Measurements from ENCODE around the gene BEST3.
A peak's percentile ranks its signal among the peaks of the same experiment; 100 is the strongest.

BEST3 gene

DNA sequence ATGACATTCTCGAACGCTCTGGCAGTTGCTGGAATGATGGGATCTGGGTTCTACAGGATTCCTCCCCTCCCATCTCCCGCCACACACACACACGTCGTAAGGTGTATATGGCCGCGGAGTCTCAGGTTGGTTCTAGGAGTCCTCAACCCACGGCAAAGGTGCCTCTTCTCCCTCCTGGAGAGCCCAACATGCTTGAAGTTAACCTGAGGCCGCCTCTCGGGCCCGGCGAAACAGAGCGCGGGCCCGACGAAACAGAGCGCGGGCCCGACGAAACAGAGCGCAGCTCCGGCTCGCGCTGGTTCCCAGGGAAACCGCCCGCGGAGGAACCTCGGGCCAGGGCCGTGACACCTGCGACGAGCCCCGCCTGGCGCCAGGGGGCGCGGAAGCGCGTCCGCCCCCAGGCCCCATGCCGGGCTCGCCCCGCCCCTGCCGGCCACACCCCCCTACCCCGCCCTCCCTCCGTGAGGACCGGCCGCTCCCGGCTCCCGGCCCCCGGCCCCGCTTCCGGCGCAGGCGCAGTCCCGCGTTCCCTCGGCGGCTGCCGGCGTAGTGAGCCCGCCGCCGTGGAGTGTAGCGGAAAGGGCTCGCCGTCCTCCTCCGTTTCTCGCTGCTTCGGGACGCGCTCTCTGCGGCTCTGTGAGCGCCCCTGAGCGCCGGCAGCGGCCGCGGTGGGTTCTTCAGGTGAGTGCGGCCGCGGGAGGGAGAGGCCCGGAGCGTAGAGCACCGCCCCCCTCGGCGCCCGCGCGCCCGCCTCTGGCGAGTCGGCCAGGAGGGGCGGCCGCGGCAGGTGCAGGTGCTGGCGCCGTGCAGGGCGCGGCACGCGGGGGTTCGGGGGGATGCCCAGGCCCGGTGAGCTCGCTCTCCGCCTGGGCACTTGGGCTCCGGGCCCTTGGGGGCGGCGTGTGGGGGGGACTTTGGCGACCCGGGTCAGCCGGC is 39.5 kb upstream of the BEST3 start, which contains the start of gene RAB3IP:
TSS of gene RAB3IP (plus strand) at position 510 of the 936 bp plus-strand sequence. CDS start 16,549 bp downstream, outside the sequence.
- peak within 1 kb of the TSS; percentile 85 to 89 for H3K4me3 ChIP-seq (ENCODE audit: low read length in 2 of 2)
- H3K9me3 ChIP-seq (replicated peaks in 1 of 2; ENCODE audit: control insufficient read depth in 2 of 2, insufficient read depth in 1 of 2, low read depth in 1 of 2, low read length in 2 of 2), result no peaks in the 10 kb centered on the region
- no peaks in the 10 kb centered on the region for H3K79me1 ChIP-seq (ENCODE audit: low read depth, low read length)
- no peak within 1 kb of the TSS for H2AK5ac ChIP-seq (ENCODE audit: low read depth, low read length)
- H3K4me1 ChIP-seq (ENCODE audit: control insufficient read depth in 2 of 2, insufficient read depth in 1 of 2, low read depth in 1 of 2, low read length in 2 of 2), result peaks cover 2 to 7% of the 10 kb centered on the region in 2 donors
- peak within 1 kb of the TSS; percentile 99 for H3K23ac ChIP-seq (ENCODE audit: low read depth, low read length, poor library complexity)
- H3K27ac ChIP-seq (replicated peaks; ENCODE audit: low read length), result peak within 1 kb of the TSS; percentile 91
- no peak within 1 kb of the TSS for H4K91ac ChIP-seq (ENCODE audit: low read depth, low read length, poor library complexity)
- H2AFZ ChIP-seq (ENCODE audit: low read length), result peak within 1 kb of the TSS; percentile 97
- H4K8ac ChIP-seq (ENCODE audit: low read depth, low read length), result no peak within 1 kb of the TSS
- no CpG with 5 or more reads among the region's 110 CpGs for WGBS, 2 donors (ENCODE audit: extremely low coverage in 2 of 2, insufficient read length in 2 of 2, insufficient replicate concordance in 1 of 2)
- H2BK120ac ChIP-seq (ENCODE audit: low read depth, low read length), result no peak within 1 kb of the TSS
- no peak within 1 kb of the TSS for H3K4ac ChIP-seq (ENCODE audit: low read length)
- H3K9ac ChIP-seq (ENCODE audit: low read depth, low read length, poor library complexity), result peak within 1 kb of the TSS; percentile 90
- peak within 1 kb of the TSS; percentile 84 for H2BK12ac ChIP-seq (ENCODE audit: low read length)
- H3K4me2 ChIP-seq (ENCODE audit: insufficient read depth, low read length, poor library complexity, severe bottlenecking), result peak within 1 kb of the TSS; percentile 81
- peaks cover 0 to 35% (median 3%) of the 10 kb centered on the region in 3 experiments for H3K27me3 ChIP-seq (ENCODE audit: control insufficient read depth in 3 of 3, insufficient read depth in 3 of 3, low read depth in 1 of 3, low read length in 3 of 3)
- H3K14ac ChIP-seq (ENCODE audit: low read length), result no peak within 1 kb of the TSS
- H2BK15ac ChIP-seq (ENCODE audit: low read length), result peak within 1 kb of the TSS; percentile 89
- peak; percentile 91 for DNase-seq (ENCODE audit: low spot score)
- H3K18ac ChIP-seq (ENCODE audit: low read length), result peak within 1 kb of the TSS; percentile 97
- H3K36me3 ChIP-seq (replicated peaks in 1 of 2; ENCODE audit: control insufficient read depth in 2 of 2, insufficient read depth in 2 of 2, low read length in 2 of 2), result no peaks in the 10 kb centered on the region
- peak within 1 kb of the TSS; percentile 6 for H2BK5ac ChIP-seq (ENCODE audit: low read length)

DNA sequence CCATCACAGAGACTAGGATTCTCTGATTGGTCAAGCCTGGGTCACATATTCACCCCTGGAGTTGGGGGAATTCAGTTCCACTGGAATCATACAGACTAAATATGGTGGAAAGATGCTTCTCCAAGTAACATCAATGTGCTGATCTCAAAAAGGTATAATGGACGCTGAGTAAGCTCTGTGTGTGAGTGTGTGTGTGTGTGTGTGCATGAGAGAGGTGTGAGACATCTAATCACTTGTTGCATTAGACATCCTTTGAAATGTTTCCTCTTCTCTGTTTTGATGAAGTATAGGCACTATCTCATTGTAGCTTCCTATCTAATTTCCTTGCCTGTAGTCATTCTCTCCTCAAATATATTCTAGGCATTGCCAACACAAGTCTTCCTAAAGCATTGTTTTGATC is 34.5 kb upstream of the BEST3 start:
- H2AFZ ChIP-seq (ENCODE audit: low read length), result no peak overlapping the region
- no peaks in the 10 kb centered on the region for H3K9me3 ChIP-seq (replicated peaks in 1 of 2; ENCODE audit: control insufficient read depth in 2 of 2, insufficient read depth in 1 of 2, low read depth in 1 of 2, low read length in 2 of 2)
- no peak overlapping the region for H2BK5ac ChIP-seq (ENCODE audit: low read length)
- H3K79me1 ChIP-seq (ENCODE audit: low read depth, low read length), result no peaks in the 10 kb centered on the region
- no peak overlapping the region for H3K4ac ChIP-seq (ENCODE audit: low read length)
- no peak overlapping the region for H2BK15ac ChIP-seq (ENCODE audit: low read length)
- no peak overlapping the region for H2BK120ac ChIP-seq (ENCODE audit: low read depth, low read length)
- H4K91ac ChIP-seq (ENCODE audit: low read depth, low read length, poor library complexity), result no peak overlapping the region
- H3K4me1 ChIP-seq (ENCODE audit: control insufficient read depth in 2 of 2, insufficient read depth in 1 of 2, low read depth in 1 of 2, low read length in 2 of 2), result peaks cover 0 to 2% of the 10 kb centered on the region in 2 donors
- no peak overlapping the region for H4K8ac ChIP-seq (ENCODE audit: low read depth, low read length)
- H2BK12ac ChIP-seq (ENCODE audit: low read length), result no peak overlapping the region
- no peak overlapping the region for H3K4me2 ChIP-seq (ENCODE audit: insufficient read depth, low read length, poor library complexity, severe bottlenecking)
- DNase-seq (ENCODE audit: low spot score), result no peak
- WGBS, 2 donors (ENCODE audit: extremely low coverage in 2 of 2, insufficient read length in 2 of 2, insufficient replicate concordance in 1 of 2), result no CpG with 5 or more reads among the region's 1 CpG
- H3K4me3 ChIP-seq (ENCODE audit: low read length in 2 of 2), result no peak overlapping the region
- H3K36me3 ChIP-seq (replicated peaks in 1 of 2; ENCODE audit: control insufficient read depth in 2 of 2, insufficient read depth in 2 of 2, low read length in 2 of 2), result no peaks in the 10 kb centered on the region
- no peak overlapping the region for H3K23ac ChIP-seq (ENCODE audit: low read depth, low read length, poor library complexity)
- H3K18ac ChIP-seq (ENCODE audit: low read length), result no peak overlapping the region
- H3K27me3 ChIP-seq (ENCODE audit: control insufficient read depth in 3 of 3, insufficient read depth in 3 of 3, low read depth in 1 of 3, low read length in 3 of 3), result peaks cover 0 to 34% (median 3%) of the 10 kb centered on the region in 3 experiments
- no peak overlapping the region for H3K9ac ChIP-seq (ENCODE audit: low read depth, low read length, poor library complexity)
- H2AK5ac ChIP-seq (ENCODE audit: low read depth, low read length), result no peak overlapping the region
- no peak overlapping the region for H3K14ac ChIP-seq (ENCODE audit: low read length)
- H3K27ac ChIP-seq (replicated peaks; ENCODE audit: low read length), result no peak overlapping the region

DNA sequence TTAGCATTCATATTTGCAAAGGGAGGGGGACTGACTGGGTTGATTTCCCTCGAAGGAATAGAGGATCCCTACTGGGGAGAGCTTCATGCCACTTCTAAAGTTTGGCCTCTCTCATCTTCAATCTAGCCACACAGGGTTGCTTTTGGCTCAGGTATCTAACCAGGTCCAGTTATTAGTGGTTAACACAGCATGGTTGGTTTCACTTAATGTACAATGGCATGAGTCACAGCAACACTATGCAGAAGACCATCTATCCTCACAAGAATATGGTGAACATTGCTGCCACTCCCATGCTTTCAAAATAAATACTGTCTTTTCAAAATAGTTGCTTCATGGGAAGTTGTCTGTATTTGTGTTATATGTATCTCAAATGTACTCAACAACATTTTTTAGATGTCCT is 33.0 kb upstream of the BEST3 start:
- no peak overlapping the region for H4K8ac ChIP-seq (ENCODE audit: low read depth, low read length)
- no peaks in the 10 kb centered on the region for H3K4me1 ChIP-seq (ENCODE audit: control insufficient read depth in 2 of 2, insufficient read depth in 1 of 2, low read depth in 1 of 2, low read length in 2 of 2)
- no peaks in the 10 kb centered on the region for H3K36me3 ChIP-seq (replicated peaks in 1 of 2; ENCODE audit: control insufficient read depth in 2 of 2, insufficient read depth in 2 of 2, low read length in 2 of 2)
- no peak overlapping the region for H3K4me3 ChIP-seq (ENCODE audit: low read length in 2 of 2)
- H2BK120ac ChIP-seq (ENCODE audit: low read depth, low read length), result no peak overlapping the region
- no peak overlapping the region for H2BK12ac ChIP-seq (ENCODE audit: low read length)
- no peak overlapping the region for H3K18ac ChIP-seq (ENCODE audit: low read length)
- peaks cover 0 to 23% (median 2%) of the 10 kb centered on the region in 3 experiments for H3K27me3 ChIP-seq (ENCODE audit: control insufficient read depth in 3 of 3, insufficient read depth in 3 of 3, low read depth in 1 of 3, low read length in 3 of 3)
- no peak for DNase-seq (ENCODE audit: low spot score)
- H3K14ac ChIP-seq (ENCODE audit: low read length), result no peak overlapping the region
- H3K4me2 ChIP-seq (ENCODE audit: insufficient read depth, low read length, poor library complexity, severe bottlenecking), result no peak overlapping the region
- no peak overlapping the region for H2BK5ac ChIP-seq (ENCODE audit: low read length)
- no peak overlapping the region for H2AK5ac ChIP-seq (ENCODE audit: low read depth, low read length)
- H3K4ac ChIP-seq (ENCODE audit: low read length), result no peak overlapping the region
- no peaks in the 10 kb centered on the region for H3K79me1 ChIP-seq (ENCODE audit: low read depth, low read length)
- no peak overlapping the region for H2BK15ac ChIP-seq (ENCODE audit: low read length)
- no peak overlapping the region for H3K9ac ChIP-seq (ENCODE audit: low read depth, low read length, poor library complexity)
- WGBS, 2 donors (ENCODE audit: extremely low coverage in 2 of 2, insufficient read length in 2 of 2, insufficient replicate concordance in 1 of 2), result no CpG with 5 or more reads among the region's 1 CpG
- no peak overlapping the region for H3K27ac ChIP-seq (replicated peaks; ENCODE audit: low read length)
- no peak overlapping the region for H2AFZ ChIP-seq (ENCODE audit: low read length)
- no peak overlapping the region for H3K23ac ChIP-seq (ENCODE audit: low read depth, low read length, poor library complexity)
- no peak overlapping the region for H4K91ac ChIP-seq (ENCODE audit: low read depth, low read length, poor library complexity)
- no peaks in the 10 kb centered on the region for H3K9me3 ChIP-seq (replicated peaks in 1 of 2; ENCODE audit: control insufficient read depth in 2 of 2, insufficient read depth in 1 of 2, low read depth in 1 of 2, low read length in 2 of 2)

DNA sequence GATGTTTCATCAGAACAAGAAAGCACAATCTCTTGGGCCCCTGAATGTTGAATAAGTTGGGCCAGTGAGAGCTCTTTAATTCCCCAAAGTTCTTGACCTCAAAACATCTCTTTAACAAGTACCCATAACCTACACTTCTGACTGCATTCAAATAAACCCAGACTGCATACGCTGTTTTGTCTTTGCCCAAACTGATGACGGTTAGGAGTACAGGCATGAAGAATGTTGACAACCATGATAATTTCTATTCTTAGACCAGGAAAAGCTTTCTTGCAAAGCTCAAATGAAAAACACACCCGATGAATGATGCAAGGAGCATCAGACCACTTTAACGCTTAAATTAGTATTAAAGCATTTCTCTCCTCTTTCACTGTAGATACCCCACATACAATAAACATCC is 27.8 kb upstream of the BEST3 start:
- no CpG with 5 or more reads among the region's 4 CpGs for WGBS, 2 donors (ENCODE audit: extremely low coverage in 2 of 2, insufficient read length in 2 of 2, insufficient replicate concordance in 1 of 2)
- H4K91ac ChIP-seq (ENCODE audit: low read depth, low read length, poor library complexity), result no peak overlapping the region
- H3K9ac ChIP-seq (ENCODE audit: low read depth, low read length, poor library complexity), result no peak overlapping the region
- no peak overlapping the region for H3K23ac ChIP-seq (ENCODE audit: low read depth, low read length, poor library complexity)
- no peaks in the 10 kb centered on the region for H3K79me1 ChIP-seq (ENCODE audit: low read depth, low read length)
- no peak overlapping the region for H3K18ac ChIP-seq (ENCODE audit: low read length)
- no peak overlapping the region for H2BK5ac ChIP-seq (ENCODE audit: low read length)
- H3K36me3 ChIP-seq (replicated peaks in 1 of 2; ENCODE audit: control insufficient read depth in 2 of 2, insufficient read depth in 2 of 2, low read length in 2 of 2), result no peaks in the 10 kb centered on the region
- H4K8ac ChIP-seq (ENCODE audit: low read depth, low read length), result no peak overlapping the region
- no peaks in the 10 kb centered on the region for H3K4me1 ChIP-seq (ENCODE audit: control insufficient read depth in 2 of 2, insufficient read depth in 1 of 2, low read depth in 1 of 2, low read length in 2 of 2)
- H3K27ac ChIP-seq (replicated peaks; ENCODE audit: low read length), result no peak overlapping the region
- no peak overlapping the region for H2BK120ac ChIP-seq (ENCODE audit: low read depth, low read length)
- H2BK12ac ChIP-seq (ENCODE audit: low read length), result no peak overlapping the region
- no peak overlapping the region for H2AFZ ChIP-seq (ENCODE audit: low read length)
- no peak overlapping the region for H3K4ac ChIP-seq (ENCODE audit: low read length)
- no peak overlapping the region for H3K4me2 ChIP-seq (ENCODE audit: insufficient read depth, low read length, poor library complexity, severe bottlenecking)
- H3K9me3 ChIP-seq (replicated peaks in 1 of 2; ENCODE audit: control insufficient read depth in 2 of 2, insufficient read depth in 1 of 2, low read depth in 1 of 2, low read length in 2 of 2), result peaks cover 0 to 1% of the 10 kb centered on the region in 2 donors
- H2AK5ac ChIP-seq (ENCODE audit: low read depth, low read length), result no peak overlapping the region
- no peaks in the 10 kb centered on the region for H3K27me3 ChIP-seq (ENCODE audit: control insufficient read depth in 3 of 3, insufficient read depth in 3 of 3, low read depth in 1 of 3, low read length in 3 of 3)
- H2BK15ac ChIP-seq (ENCODE audit: low read length), result no peak overlapping the region
- no peak overlapping the region for H3K4me3 ChIP-seq (ENCODE audit: low read length in 2 of 2)
- DNase-seq (ENCODE audit: low spot score), result no peak
- no peak overlapping the region for H3K14ac ChIP-seq (ENCODE audit: low read length)

Data from neuronal stem cell (in vitro differentiated cells).